NCI-H2171 (cell line): ENCODE results near the gene DDX28.
"Not testable (repeated sequence)": the region's sequence is repeated elsewhere in the genome, so short reads cannot be mapped to it uniquely, and the experiment has no call there.

Experiments used
- DNase-seq: peaks from one replicate; lab custom pipeline; 2025; lab: John Stamatoyannopoulos, UW

DDX28 gene

DNA sequence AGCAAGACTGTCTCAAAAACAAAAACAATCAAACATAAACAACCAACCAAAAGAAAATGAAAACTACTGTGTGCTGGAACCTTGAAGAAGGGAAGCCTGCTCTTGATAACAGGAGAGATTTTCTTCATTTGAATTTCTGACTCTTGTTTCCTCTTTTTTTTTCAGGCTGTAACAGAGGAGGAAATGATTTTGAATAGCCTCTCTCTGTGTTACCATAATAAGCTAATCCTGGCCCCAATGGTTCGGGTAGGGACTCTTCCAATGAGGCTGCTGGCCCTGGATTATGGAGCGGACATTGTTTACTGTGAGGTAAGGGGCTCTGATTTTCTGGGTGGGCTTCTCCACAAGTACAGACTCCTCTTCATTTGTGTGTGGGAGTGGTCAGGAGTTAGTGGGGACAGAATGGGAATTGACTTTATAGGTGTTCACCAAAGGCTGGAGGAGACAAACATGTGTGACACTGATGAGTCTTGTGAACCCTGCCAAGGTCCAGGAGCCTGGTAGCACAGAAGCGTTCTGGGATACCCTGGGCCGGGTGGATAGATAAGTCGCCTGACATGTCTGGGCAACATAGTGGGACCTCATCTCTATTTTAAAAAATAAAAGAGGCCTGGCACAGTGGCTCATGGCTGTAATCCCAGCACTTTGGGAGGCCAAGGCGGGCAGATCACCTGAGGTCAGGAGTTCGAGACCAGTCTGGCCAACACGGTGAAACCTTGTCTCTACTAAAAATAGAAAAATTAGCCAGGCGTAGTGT, 15.0 kb upstream of the DDX28 start:
- no peak for DNase-seq

DNA sequence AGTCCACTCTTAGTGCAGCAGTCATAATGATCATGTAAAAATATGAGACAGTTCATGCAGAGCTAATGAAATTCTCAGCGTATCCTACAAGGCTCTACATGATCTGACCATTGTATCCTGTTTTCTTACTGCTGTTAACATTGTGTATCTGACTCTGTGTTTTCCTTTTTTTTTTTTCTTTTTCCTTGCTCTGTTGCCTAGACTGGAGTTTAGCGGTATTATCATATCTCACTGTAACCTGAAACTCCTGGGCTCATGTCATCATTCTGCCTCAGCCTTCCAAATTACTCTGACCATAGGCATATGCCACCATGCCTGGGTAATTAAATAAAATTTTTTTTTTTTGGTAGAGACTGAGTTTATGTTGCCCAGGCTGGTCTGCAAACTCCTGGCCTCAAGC, 12.2 kb upstream of the DDX28 start:
- peak; percentile 58 for DNase-seq

DNA sequence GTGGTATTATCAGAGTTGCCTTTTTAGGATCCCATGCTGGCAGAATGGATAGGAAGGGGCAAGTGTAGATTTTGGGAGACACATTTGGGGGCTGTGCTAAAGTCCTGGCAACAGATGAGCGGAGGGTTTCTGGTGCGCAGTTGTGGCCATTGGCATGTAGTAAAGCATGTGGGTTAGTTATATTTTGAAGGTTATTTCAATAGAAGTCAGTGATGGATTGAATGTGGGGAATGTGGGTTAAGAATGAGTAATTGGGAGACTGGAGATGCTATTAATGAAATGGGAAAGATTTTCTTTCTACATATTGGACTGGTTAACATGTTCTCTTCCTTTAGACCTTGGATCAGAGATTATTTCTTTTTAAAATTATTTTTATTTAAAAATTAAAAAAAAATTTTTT, 10.1 kb upstream of the DDX28 start:
- DNase-seq: no peak

DNA sequence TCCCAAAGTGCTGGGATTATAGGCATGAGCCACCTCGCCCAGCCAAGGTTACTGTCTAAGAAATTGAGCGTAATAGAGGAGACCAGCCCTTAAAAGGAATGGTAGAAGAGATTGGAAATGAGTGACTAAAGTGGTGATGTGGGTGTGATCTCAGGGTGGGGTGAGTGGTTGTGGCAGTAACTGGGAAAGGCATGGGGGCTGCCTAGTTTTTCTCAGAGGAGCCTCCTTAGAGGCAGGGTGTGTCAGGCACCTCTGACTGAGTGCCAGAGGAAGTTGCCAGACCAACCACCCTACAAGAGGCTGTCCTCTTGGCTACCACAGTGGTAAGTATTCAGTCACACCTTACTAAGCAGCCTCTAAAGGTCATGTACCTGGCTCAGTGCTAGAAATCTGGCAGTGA, 8.9 kb upstream of the DDX28 start:
- no peak for DNase-seq

DNA sequence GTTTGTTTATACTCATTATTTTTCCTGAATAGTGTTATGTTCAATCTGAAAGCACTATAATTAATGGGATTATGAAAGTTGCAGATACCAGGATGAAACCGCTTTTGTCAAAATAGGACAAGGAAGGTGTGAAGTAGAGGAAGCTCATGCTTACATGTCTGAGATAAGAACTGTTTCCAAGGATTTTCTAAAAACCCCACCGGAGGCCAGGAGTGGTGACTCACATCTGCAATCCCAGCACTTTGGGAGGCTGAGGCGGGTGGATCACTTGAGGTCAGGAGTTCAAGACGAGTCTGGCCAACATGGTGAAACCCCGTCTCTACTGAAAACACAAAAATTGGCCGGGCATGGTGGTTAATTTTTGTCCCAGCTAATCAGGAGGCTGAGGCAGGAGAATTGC, 7.1 kb upstream of the DDX28 start:
- DNase-seq: not testable (repeated sequence)

DNA sequence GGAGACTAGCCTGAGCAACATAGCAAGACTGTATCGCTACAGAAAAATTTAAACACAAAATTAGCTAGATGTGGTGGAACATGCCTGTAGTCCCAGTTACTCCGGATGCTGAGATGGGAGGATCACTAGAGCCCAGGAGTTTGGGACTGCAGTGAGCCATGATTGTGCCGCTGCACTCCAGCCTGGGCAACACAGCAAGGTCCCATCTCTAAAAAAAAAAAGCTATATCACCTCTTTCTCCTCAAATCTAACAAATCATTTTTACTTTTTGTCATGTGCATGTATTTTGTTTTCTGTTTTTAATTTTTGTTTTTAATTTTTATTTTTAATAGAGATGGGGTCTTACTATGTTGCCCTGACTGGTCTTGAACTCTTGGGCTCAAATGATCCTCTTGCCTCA, 6.0 kb upstream of the DDX28 start:
- no peak for DNase-seq

DNA sequence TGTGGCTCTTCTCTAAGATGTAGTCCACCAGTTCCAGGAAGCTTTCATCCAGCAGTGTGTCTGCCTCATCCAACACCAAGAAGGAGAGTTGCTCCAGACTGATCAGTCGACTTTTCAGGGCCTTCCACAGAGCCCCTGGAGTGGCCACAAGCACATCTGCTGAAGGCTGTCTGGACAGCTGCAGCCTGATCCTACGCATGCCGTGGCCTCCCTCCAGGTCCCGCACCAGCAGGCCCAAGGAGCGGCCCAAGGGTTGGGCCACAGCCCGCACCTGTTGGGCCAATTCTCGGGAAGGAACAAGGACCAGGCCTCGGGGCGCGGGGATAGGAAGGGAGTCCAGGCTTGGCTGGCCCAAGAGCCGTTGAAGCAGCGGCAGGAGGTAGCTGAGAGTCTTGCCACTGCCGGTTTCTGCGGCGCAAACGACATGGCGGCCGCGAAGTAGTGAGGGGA, 729 bp downstream of the DDX28 start:
- no peak for DNase-seq

DNA sequence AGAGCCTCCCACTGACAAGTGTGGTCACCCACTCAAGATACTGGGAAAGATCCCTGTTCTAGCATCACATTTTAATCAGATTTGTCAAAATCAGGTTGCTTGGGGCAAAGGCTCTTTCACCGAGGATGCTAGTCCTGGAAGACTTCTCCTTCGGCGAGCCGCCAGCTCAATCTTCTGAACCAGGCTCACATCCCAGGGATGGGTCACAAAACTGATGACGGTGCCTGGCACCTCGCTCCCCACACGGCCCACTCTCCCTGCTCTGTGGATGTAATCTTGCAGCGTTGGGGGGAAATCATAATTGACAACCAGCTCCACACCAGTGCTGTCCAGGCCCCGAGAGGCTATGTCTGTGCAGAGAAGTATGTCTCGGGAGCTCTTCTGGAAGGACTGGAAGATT, 1.5 kb downstream of the DDX28 start:
- DNase-seq: no peak

DNA sequence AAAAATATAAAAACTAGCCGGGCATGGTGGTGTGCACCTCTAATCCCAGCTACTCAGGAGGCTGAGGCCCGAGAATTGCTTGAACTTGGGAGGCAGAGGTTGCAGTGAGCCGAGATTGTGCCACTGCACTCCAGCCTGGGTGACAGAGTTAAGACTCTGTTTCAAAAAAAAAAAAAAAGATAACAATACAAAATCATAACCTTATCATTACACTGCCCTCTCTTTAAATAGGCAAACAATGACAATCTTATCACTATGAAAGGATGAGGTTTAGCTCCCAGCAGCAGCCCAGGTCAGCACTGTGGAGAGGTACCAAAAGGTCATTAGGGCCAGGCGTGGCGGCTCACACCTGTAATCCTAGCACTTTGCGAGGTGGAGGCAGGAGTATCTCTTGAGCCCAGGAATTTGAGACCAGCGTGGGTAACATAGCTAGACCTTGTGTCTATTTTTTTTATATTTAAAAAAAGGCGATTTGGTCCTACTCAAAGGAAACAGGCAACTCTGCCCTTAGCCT, 3.8 kb downstream of the DDX28 start:
- no peak for DNase-seq

DNA sequence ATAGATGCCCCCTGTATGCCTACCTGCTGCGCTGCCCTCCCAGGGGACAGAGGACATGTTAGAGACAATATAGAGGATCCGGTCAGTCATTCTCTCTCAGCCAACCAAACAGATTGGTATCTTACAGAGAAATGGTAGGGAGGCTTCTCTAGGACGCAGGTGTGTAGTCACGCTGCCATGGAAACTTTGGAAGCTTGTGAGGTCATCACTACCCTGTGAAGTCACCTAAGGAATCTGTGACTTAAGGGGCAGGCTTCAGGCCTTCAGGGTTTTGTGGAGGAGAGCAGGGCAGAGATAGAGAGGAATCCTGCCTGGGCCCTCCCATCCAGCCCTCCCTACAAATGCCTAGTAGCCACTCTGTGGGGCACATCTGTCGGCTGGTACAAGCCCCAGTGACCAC, 7.4 kb downstream of the DDX28 start, which contains the start of gene DPEP2NB:
Gene DPEP2NB, minus strand, starts transcription at position 231 of the 400 bp plus-strand sequence. Its CDS starts 141 bp downstream, at position 90.
- no peak for DNase-seq

DNA sequence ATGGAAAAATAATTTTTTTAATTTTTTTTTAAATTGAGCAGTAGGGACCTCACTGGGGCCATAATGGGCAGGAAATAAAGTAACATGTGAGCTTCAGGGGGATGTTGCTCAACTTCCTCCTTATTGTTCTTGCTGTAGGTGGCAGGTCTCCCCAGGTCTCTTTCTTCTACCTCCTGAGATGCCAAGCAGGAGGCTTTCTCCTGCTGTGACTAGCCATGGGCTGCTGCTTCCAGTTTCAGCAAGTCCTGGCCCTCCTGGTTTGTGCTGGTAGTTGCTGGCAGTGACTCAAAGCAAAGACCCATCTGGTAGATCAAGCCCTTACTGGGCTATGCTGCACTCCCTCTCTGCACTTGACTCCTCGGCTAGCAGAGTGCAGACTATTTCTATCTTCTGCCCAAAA, 9.6 kb downstream of the DDX28 start:
- DNase-seq: no peak

DNA sequence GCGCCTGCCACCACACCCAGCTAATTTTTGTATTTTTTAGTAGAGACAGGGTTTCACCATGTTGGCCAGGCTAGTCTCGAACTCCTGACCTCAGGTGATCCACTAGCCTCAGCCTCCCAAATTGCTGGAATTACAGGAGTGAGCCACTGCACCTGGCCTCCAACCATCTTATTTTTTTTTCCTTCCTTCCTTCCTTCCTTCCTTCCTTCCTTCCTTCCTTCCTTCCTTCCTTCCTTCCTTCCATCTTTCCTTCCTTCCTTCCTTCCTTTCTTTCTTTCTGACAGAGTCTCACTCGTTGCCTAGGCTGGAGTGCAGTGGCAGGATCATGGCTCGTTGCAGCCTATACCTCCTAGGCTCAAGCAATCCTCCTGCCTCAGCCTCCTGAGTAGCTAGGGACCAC, 13.2 kb downstream of the DDX28 start:
- DNase-seq: not testable (repeated sequence)

DNA sequence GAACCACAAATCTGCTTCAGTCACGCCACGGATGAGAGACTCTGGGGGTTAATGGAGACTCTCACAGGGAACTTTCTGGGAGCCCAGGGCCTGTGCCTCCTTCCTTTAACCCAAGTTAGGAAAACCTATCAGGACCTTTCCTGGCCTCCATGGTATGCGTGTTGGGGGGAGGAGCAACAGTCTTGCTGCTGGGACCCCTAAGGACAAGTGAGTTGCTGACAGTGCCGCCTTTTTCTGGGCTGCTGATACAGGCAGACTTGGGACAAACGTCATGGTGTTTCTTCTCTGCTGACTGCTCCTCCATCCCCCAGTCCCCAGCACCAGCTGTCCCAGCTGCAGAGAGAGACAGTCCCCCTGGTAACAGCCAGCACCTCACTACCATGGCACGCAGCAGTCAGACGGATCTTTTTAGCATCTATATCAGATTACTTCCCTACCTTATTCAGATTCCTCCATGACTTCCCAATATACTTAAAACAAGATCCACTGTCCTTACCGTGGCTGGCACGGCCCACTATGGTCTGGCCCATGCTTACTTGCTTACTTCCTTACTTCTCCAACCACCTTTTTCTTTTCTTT, 13.8 kb downstream of the DDX28 start:
- DNase-seq: no peak

DNA sequence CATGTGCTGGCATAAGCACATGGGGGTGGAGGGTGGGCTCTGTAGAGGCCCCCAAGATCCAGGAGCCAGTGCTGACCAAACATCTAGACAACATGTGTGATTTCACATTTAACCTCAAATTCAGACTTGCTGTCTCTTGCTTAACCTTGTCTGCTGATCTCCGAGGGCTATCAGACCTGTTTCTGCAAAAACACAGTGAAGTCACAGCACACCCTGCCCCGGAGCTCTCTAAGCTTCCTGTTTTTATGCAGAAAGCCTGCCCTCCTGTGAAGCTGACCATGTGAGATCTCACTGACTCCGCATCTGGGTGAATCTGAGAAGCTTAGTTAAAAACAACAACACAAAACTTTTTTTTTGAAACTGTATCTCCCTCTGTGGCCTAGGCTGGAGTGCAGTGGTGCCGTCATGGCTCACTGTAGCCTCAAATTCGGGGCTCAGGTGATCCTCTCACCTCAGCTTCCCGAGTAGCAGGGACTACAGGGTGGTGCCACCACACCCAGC, 17.2 kb downstream of the DDX28 start:
- DNase-seq: no peak

DNA sequence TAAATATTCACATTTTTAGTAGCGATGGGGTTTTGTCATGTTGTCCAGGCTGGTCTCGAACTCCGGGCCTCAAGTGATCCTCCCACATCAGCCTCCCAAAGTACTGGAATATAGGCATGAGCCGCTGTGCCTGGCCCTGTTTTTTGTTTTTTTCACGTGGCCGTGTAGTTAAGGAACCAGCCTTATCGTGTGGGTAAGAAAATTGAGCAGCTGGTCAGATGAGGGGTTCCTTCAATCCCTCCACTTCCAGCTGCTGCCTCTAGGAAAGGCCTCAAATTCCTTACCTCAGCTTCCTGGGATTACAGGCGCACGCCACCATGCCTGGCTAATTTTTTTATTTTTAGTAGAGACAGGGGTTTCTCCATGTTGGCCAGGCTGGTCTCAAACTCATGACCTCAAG, 17.8 kb downstream of the DDX28 start:
- no peak for DNase-seq

DNA sequence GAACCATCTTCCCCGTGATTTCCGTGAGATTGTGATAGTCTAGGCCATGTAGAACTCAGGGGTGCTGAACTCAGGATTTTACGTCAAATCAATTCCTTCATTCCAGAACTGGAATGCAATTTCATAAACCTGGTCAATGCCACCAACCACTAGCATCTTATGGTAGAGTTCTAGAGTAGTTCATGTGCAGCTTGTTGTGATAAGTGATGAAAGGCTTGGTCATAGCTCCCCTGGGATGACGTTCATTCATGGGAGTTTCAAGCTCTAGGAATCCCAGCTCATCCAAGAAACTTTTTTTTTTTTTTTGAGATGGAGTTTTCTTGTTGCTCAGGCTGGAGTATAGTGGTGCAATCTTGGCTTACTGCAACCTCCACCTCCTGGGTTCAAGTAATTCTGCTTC, 20.0 kb downstream of the DDX28 start:
- no peak for DNase-seq

DNA sequence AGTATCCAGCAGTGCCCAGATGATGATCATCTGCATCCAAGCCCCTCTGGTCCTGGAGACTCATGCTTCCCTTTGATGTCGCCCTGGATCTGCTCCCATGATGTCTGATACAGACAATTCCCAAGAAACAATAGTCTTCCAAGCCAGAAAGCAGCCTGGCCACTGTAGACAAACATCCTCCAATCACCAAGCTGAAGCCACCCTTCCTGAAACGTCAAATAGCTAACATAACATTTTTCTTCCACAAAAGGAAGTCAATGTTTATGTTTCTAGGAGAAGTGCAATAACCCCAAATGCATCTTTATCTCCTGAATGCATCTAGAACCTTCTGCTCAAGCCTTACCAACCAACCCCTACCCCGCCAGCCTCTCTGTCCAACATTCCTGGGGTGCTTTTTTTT, 22.6 kb downstream of the DDX28 start:
- DNase-seq: no peak

DNA sequence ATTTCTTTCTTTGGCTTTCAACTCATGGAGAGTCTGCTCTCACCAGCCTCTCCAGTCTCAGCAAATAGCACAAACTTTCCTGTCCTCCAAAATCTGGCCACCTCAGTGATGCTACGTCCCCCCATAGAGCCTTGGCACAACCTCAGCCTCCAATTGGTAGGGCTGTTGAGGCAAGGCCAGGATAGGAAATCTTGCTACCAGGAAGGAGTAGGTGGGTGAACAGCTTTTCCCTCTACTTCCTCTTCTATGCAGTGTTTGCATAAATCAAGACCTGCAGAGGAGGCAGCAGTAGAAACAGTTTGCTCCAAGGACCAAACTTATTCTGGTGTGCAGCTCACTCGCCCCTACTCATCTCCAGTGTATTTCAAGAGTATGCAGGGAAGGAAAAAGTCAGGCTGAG, 23.0 kb downstream of the DDX28 start:
- DNase-seq: no peak

DNA sequence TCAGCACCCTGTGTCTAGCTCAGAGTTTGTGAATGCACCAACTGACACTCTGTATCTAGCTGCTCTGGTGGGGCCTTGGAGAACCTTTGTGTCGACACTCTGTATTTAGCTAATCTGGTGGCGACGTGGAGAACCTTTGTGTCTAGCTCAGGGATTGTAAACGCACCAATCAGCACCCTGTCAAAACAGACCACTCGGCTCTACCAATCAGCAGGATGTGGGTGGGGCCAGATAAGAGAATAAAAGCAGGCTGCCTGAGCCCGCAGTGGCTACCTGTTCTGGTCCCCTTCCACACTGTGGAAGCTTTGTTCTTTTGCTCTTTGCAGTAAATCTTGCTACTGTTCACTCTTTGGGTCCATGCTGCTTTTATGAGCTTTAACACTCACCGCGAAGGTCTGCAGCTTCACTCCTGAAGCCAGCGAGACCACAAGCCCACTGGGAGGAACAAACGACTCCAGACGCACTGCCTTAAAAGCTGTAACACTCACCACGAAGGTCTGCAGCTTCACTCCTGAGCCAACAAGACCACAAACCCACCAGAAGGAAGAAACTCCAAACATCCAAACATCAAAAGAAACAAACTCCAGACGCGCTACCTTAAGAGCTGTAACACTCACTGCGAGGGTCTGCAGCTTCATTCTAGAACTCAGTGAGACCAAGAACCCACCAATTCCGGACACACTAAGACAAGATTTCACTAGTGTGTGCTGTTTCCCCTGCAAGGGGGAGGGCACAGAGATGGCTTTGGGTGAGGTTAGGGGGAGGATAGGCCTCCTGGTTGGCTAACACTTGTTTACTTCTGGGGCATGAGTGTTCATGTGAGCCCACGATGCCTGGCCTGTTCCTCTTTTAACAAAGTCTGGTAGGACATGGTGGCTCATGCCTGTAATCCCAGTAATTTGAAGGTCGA, 24.0 kb downstream of the DDX28 start, which contains the start of gene DPEP2:
Gene DPEP2, minus strand, starts transcription at position 706 of the 910 bp plus-strand sequence. CDS start 6,272 bp downstream, outside the sequence.
- not testable (repeated sequence) for DNase-seq

DNA sequence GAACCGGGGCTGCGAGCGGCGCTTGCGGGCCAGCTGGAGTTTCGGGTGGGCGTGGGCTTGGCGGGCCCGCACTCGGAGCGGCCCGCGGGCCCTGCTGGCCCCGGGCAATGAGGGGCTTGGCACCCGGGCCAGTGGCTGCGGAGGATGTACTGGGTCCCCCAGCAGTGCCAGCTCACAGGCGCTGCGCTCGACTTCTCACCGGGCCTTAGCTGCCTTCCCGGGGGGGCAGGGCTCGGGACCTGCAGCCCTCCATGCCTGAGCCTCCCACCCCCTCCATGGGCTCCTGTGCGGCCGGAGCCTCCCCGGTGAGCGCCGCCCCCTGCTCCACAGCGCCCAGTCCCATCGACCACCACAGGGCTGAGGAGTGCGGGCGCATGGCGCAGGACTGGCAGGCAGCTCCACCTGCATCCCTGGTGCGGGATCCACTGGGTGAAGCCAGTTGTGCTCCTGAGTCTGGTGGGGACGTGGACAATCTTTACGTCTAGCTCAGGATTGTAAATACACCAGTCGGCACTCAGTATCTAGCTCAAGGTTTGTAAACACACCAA, 24.7 kb downstream of the DDX28 start:
- DNase-seq: not testable (repeated sequence)

DNA sequence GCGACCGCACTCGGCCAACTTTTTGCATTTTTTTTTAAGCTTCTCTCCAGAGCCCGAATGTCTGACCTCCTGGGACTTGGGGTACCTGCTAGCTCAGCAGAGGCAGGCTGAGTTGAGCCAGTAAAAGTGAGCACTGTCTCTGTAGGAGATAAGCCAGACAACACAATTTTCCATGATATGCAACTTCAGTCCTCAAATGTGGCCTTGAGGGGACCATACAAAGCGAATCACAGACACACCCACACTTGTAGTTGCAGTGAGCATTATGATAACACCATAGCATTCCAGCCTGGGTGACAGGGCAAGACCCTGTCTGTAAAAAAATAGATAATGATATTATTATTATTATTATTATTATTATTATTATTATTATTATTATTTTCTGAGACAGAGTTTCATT, 26.4 kb downstream of the DDX28 start:
- no peak for DNase-seq

DNA sequence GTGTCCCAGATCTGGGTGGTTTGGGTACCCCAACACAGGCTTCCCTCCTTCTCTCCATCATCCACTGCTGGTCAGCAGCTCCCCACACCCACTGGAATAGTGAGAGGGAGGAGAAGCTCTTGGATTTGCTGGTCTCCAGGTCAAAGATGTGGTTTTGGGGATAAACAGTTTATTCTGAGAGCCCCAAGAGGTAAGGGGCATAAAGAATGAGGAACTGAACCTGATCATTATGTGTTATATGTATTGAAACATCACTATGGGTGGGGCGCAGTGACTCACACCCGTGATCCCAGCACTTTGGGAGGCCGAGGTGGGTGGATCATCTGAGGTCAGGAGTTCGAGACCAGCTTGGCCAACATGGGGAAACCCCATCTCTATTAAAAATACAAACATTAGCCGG, 27.6 kb downstream of the DDX28 start:
- DNase-seq: no peak
